PC-9 (cell line): ENCODE data around the gene PPP2R3B.

Experiments
- EZH2 ChIP-seq: fragments of 200-600 bp; sonication (generic); IDR thresholded peaks from 2 replicates; pipeline ENCODE4 v1.8.0; 2017; ENCODE audit warnings: antibody characterized with exemption, low read depth
- TF ChIP-seq, protein P1 (sequence below): fragments of 200-600 bp; sonication (generic); conservative IDR thresholded peaks from 2 replicates; pipeline ENCODE4 v1.6.1; 2017; ENCODE audit warnings: mixed run types, antibody characterized with exemption, mild to moderate bottlenecking, moderate library complexity

DNA sequence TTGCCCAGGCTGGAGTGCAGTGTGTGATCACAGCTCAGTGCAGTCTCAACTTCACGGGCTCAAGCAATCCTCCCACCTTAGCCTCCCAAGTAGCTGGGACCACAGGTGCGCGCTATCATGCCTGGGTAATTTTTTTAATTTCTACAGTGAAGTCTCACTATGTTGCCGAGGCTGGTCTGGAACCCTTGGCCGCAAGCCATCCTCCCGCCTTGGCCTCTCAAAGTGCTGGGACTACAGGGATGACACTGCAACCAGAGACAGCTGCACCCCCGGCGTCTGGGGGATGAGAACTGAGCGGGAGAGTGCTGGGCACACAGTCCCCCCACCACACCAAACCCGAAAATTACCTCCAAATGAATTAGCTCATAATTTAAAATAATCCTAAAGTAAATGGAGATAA, 35.0 kb downstream of the PPP2R3B start:
- TF ChIP-seq EZH2, result no peak
- TF ChIP-seq, protein P1, sequence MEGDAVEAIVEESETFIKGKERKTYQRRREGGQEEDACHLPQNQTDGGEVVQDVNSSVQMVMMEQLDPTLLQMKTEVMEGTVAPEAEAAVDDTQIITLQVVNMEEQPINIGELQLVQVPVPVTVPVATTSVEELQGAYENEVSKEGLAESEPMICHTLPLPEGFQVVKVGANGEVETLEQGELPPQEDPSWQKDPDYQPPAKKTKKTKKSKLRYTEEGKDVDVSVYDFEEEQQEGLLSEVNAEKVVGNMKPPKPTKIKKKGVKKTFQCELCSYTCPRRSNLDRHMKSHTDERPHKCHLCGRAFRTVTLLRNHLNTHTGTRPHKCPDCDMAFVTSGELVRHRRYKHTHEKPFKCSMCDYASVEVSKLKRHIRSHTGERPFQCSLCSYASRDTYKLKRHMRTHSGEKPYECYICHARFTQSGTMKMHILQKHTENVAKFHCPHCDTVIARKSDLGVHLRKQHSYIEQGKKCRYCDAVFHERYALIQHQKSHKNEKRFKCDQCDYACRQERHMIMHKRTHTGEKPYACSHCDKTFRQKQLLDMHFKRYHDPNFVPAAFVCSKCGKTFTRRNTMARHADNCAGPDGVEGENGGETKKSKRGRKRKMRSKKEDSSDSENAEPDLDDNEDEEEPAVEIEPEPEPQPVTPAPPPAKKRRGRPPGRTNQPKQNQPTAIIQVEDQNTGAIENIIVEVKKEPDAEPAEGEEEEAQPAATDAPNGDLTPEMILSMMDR, result no peak
